OCI-LY7 (cell line): Measurements from ENCODE around the gene ANKS6. TPM values are rescaled to one million over a fixed set of nuclear protein-coding genes. Genes with fewer than 3 reads are reported as not detected.

Experiments used
- BruUV-seq: library from RNA; stranded (reverse); fragments of 400-500 nt; replicated peaks from 2 replicates; lab custom pipeline; 2021; lab: Mats Ljungman, UMichigan
- CTCF ChIA-PET: fragments of 300-600 bp; sonication (Branson Sonifier 250); formaldehyde crosslinking; loops from one replicate; lab custom pipeline; 2022; ENCODE audit warnings: antibody characterized with exemption; ENCODE audit not compliant: unreplicated experiment; lab: Charles Lee
- POLR2A ChIA-PET: fragments of 300-600 bp; sonication (Branson Sonifier 250); formaldehyde crosslinking; loops from one replicate; lab custom pipeline; 2022; ENCODE audit warnings: antibody characterized with exemption; lab: Charles Lee
- DNase-seq: peaks from one replicate; pipeline ENCODE4 v3.0.0-alpha.2; 2015; ENCODE audit warnings: low spot score
- H2AFZ ChIP-seq: fragments of 200-600 bp; sonication (generic), shearing (Covaris generic); 2 replicates; pipeline ENCODE4 v1.6.1; 2014; ENCODE audit warnings: mild to moderate bottlenecking, antibody characterized with exemption, low read length, moderate library complexity
- H3K27ac ChIP-seq: fragments of 200-600 bp; sonication (generic); 2 replicates; pipeline ENCODE4 v1.5.1; 2014; ENCODE audit warnings: mixed run types, low read depth, mild to moderate bottlenecking, moderate library complexity, low read length, inconsistent platforms; ENCODE audit not compliant: poor library complexity, severe bottlenecking
- H3K36me3 ChIP-seq: fragments of 200-600 bp; sonication (generic); 2 replicates; pipeline ENCODE4 v1.6.1; 2014; ENCODE audit warnings: mild to moderate bottlenecking, antibody characterized with exemption, low read length, moderate library complexity, mixed read lengths; ENCODE audit not compliant: insufficient read depth
- H3K4me1 ChIP-seq: fragments of 200-600 bp; sonication (generic); 2 replicates; pipeline ENCODE4 v1.5.1; 2014; ENCODE audit warnings: mild to moderate bottlenecking, low read length; ENCODE audit not compliant: insufficient read depth, poor library complexity, severe bottlenecking
- H3K4me2 ChIP-seq: fragments of 200-600 bp; sonication (generic); 2 replicates; pipeline ENCODE4 v1.6.1; 2014; ENCODE audit warnings: mild to moderate bottlenecking, low read length
- H3K4me3 ChIP-seq: fragments of 200-600 bp; sonication (generic); 2 replicates; pipeline ENCODE4 v1.5.1; 2014; ENCODE audit warnings: mild to moderate bottlenecking, low read depth, low read length; ENCODE audit not compliant: poor library complexity, severe bottlenecking
- H3K79me2 ChIP-seq: fragments of 200-600 bp; sonication (generic); 2 replicates; pipeline ENCODE4 v1.6.1; 2016; ENCODE audit warnings: low read depth, mild to moderate bottlenecking, low read length, moderate library complexity, mixed read lengths; ENCODE audit not compliant: insufficient read depth
- H3K9me2 ChIP-seq: fragments of 200-600 bp; sonication (generic); 2 replicates; pipeline ENCODE4 v1.6.1; 2016; ENCODE audit warnings: mild to moderate bottlenecking, low read length, mixed read lengths; ENCODE audit not compliant: insufficient read depth
- H3K9me3 ChIP-seq: fragments of 200-600 bp; sonication (generic); 2 replicates; pipeline ENCODE4 v1.6.1; 2014; ENCODE audit warnings: mild to moderate bottlenecking, mixed run types, low read length, mixed read lengths
- H4K20me1 ChIP-seq: fragments of 200-600 bp; sonication (generic); 2 replicates; pipeline ENCODE4 v1.6.1; 2014; ENCODE audit warnings: mild to moderate bottlenecking, antibody characterized with exemption, low read length, moderate library complexity, mixed read lengths; ENCODE audit not compliant: insufficient read depth
- EZH2phosphoT487 ChIP-seq: fragments of 200-600 bp; sonication (generic); IDR thresholded peaks from 2 replicates; pipeline ENCODE4 v1.6.1; 2018; ENCODE audit warnings: low read depth, borderline replicate concordance, mild to moderate bottlenecking, mixed run types, antibody characterized with exemption, low read length, moderate library complexity, mixed read lengths
- intact Hi-C: fragments of 100-400 bp; cut with micrococcal nuclease; formaldehyde crosslinking; loops from one replicate; pipeline ENCODE4 v1.10.0; 2022; ENCODE audit not compliant: unreplicated experiment
- total RNA-seq, 2 experiments: library from RNA; depleted of rRNA in 1 of 2; stranded (reverse); fragments of >200 nt in 1 of 2; shearing (Covaris generic) in 1 of 2; gene quantifications; 2 replicates each; pipeline ENCODE4 v1.2.3, GENCODE V29; 2014 to 2022
- TF ChIP-seq, protein P1 (sequence below): fragments of 200-600 bp; sonication (generic); conservative IDR thresholded peaks from 2 replicates; pipeline ENCODE4 v1.5.1; 2014; ENCODE audit warnings: mild to moderate bottlenecking, antibody characterized with exemption, low read length, moderate library complexity, mixed read lengths

ANKS6 gene
- total RNA-seq, 2 experiments from 2014 or later: 22.2 to 28.5 TPM

DNA sequence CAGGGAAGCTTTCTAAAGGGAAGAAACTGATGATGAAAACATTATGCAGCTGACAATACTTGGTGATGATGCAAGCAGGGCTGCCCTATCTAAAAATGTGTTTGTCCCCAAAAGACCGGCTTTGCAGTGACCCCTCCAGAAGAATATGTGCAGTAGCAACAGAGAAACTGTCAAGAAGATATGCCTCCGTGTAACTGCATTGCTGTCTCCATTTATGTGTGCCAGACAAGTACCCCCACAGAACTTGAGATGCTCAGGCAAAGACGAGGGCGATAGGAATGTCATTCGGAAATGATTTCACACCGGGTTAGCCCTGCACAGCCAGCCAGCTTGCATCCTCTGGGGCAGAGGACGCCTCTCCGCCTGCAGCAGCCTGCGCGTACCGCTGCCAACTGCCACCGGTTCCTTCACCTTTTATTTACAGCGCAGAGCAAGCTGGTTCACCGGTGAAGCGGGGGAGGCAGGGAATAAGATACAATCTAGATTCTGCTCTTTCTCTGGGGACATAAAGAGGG is 89.6 kb downstream of the ANKS6 start:
- intact Hi-C loops: no loop called here
- H3K27ac ChIP-seq: no peak overlapping the region
- TF ChIP-seq, protein P1, sequence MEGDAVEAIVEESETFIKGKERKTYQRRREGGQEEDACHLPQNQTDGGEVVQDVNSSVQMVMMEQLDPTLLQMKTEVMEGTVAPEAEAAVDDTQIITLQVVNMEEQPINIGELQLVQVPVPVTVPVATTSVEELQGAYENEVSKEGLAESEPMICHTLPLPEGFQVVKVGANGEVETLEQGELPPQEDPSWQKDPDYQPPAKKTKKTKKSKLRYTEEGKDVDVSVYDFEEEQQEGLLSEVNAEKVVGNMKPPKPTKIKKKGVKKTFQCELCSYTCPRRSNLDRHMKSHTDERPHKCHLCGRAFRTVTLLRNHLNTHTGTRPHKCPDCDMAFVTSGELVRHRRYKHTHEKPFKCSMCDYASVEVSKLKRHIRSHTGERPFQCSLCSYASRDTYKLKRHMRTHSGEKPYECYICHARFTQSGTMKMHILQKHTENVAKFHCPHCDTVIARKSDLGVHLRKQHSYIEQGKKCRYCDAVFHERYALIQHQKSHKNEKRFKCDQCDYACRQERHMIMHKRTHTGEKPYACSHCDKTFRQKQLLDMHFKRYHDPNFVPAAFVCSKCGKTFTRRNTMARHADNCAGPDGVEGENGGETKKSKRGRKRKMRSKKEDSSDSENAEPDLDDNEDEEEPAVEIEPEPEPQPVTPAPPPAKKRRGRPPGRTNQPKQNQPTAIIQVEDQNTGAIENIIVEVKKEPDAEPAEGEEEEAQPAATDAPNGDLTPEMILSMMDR: no peak
- TF ChIP-seq EZH2phosphoT487: no peak
- H3K9me2 ChIP-seq: no peaks in the 10 kb centered on the region
- H3K36me3 ChIP-seq: no peaks in the 10 kb centered on the region
- no peak for DNase-seq
- H3K79me2 ChIP-seq: no peaks in the 10 kb centered on the region
- H3K4me3 ChIP-seq: no peak overlapping the region
- no peaks in the 10 kb centered on the region for H3K9me3 ChIP-seq
- BruUV-seq: no TSS peak
- ChIA-PET CTCF (no interaction called here), POLR2A (interaction anchor here (1.2 kb wide), 1 partner anchor 18 kb away, joined by 3 read pairs; no protein-coding TSS in a partner anchor)
- H3K4me1 ChIP-seq: no peaks in the 10 kb centered on the region
- no peak overlapping the region for H2AFZ ChIP-seq
- no peak overlapping the region for H3K4me2 ChIP-seq
- H4K20me1 ChIP-seq: no peaks in the 10 kb centered on the region

DNA sequence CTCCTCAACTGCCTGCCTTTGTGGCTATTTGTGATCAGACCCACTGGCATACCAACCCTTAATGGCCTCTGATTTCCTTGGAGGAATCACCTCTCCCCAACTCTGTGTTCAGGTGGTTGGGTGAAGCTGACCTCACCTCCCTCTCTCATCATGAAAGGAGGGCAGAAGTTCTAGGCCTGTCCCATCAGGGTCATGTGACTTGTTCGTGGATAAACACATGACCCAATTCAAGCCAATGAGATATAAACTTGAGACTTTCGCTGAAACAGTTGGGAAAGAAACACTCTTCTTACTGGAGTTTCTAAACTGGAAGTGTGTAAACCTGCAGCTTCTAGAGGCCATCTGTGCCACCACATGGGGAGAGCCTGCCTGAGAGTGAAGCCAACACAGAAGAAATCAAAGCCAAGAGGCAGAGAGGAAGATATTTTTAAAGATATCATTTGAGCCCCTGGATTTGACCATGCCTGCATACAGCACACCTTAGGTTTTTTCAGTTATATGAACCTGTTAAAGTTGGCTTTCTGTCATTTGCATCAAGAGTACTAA is 93.4 kb downstream of the ANKS6 start:
- no TSS peak for BruUV-seq
- H3K9me2 ChIP-seq: no peaks in the 10 kb centered on the region
- no peak overlapping the region for H3K27ac ChIP-seq
- no peak overlapping the region for H3K4me3 ChIP-seq
- H3K4me1 ChIP-seq: no peaks in the 10 kb centered on the region
- ChIA-PET POLR2A (no interaction called here), CTCF (no interaction called here)
- no peaks in the 10 kb centered on the region for H3K36me3 ChIP-seq
- H3K9me3 ChIP-seq: no peaks in the 10 kb centered on the region
- intact Hi-C loops: no loop called here
- no peaks in the 10 kb centered on the region for H4K20me1 ChIP-seq
- no peak overlapping the region for H2AFZ ChIP-seq
- H3K4me2 ChIP-seq: no peak overlapping the region
- no peaks in the 10 kb centered on the region for H3K79me2 ChIP-seq
- TF ChIP-seq EZH2phosphoT487: no peak
- TF ChIP-seq, protein P1: no peak
- DNase-seq: no peak

DNA sequence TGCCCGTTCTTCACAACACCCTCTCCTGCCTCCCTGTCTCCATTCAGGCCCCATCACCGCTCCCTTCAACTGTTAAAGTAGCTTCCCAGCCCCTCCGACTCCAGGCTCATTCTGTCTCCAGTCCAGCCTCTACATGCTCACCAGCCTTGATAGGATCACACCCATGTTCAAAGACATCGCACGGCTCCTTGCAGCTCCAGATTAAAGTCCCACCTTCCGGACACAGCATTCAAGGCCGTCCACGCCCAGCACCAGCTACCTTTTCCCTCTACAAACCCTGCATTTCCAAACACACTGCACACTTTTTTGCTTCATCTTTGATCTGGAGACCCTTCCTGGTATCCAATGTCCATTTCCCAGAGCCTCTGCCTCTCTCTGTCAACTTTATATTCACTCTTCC is 94.0 kb downstream of the ANKS6 start:
- H3K9me2 ChIP-seq: no peaks in the 10 kb centered on the region
- no peak overlapping the region for H3K4me2 ChIP-seq
- H3K4me1 ChIP-seq: no peaks in the 10 kb centered on the region
- H2AFZ ChIP-seq: no peak overlapping the region
- no peaks in the 10 kb centered on the region for H3K79me2 ChIP-seq
- CTCF ChIA-PET: no interaction called here
- no peaks in the 10 kb centered on the region for H4K20me1 ChIP-seq
- POLR2A ChIA-PET: no interaction called here
- H3K36me3 ChIP-seq: no peaks in the 10 kb centered on the region
- intact Hi-C loops: no loop called here
- DNase-seq: no peak
- no peak for TF ChIP-seq EZH2phosphoT487
- TF ChIP-seq, protein P1: no peak
- H3K4me3 ChIP-seq: no peak overlapping the region
- H3K27ac ChIP-seq: no peak overlapping the region
- no peaks in the 10 kb centered on the region for H3K9me3 ChIP-seq
- BruUV-seq: no TSS peak
